Vagina (tissue), 2 donors: ENCODE data around the gene UNC50. TPM values are rescaled to one million over a fixed set of nuclear protein-coding genes. Genes with fewer than 3 reads are reported as not detected.

Experiments
- DNase-seq, 2 donors: peaks; one replicate each; pipeline ENCODE4 v3.0.0-alpha.2; 2017; ENCODE audit errors: extremely low spot score in 2 of 2
- H3K27ac ChIP-seq: fragments of 200-600 bp; sonication (generic); one replicate; pipeline ENCODE4 v1.5.1; 2019
- H3K27me3 ChIP-seq: fragments of 200-600 bp; sonication (generic); one replicate; pipeline ENCODE4 v1.5.1; 2019
- H3K36me3 ChIP-seq, 2 donors: fragments of 200-600 bp; sonication (generic); one replicate each; pipeline ENCODE4 v1.5.1; 2017 to 2019
- H3K4me1 ChIP-seq: fragments of 200-600 bp; sonication (generic); one replicate; pipeline ENCODE4 v1.5.1; 2019
- H3K4me3 ChIP-seq, 2 donors: fragments of 200-600 bp; sonication (generic); 1 replicate in 1 of 2; 2 replicates in 1 of 2; pipeline ENCODE4 v1.5.1; 2016 to 2019
- H3K9me3 ChIP-seq: fragments of 200-600 bp; sonication (generic); one replicate; pipeline ENCODE4 v1.5.1; 2019
- POLR2A ChIP-seq, 2 donors: fragments of 450-650 bp; IDR thresholded peaks; one replicate each; pipeline ENCODE4 v1.6.1; 2017; ENCODE audit warnings: antibody characterized with exemption in 2 of 2, mild to moderate bottlenecking in 2 of 2, moderate library complexity in 2 of 2
- POLR2AphosphoS5 ChIP-seq, 2 donors: sonication (generic); formaldehyde crosslinking; IDR thresholded peaks; one replicate each; pipeline ENCODE4 v1.9.0; 2017; ENCODE audit warnings: antibody characterized with exemption in 2 of 2, mild to moderate bottlenecking in 2 of 2, low read depth in 1 of 2; ENCODE audit not compliant: insufficient read depth in 1 of 2
- intact Hi-C: fragments of 100-400 bp; cut with DNase I; formaldehyde crosslinking; loops from one replicate; pipeline ENCODE4 v1.15.1; 2023
- total RNA-seq: library from RNA; depleted of rRNA; stranded (reverse); fragments of >200 nt; gene quantifications from one replicate; pipeline ENCODE4 v1.2.3, GENCODE V29; 2016
- TF ChIP-seq, protein P1 (sequence below), 3 experiments: fragments of 450-650 bp in 2 of 3; fragments of 200-600 bp in 1 of 3; sonication (generic) in 1 of 3; IDR thresholded peaks; one replicate each; pipeline ENCODE4 v1.5.1; 2017 to 2019; ENCODE audit warnings: antibody characterized with exemption in 3 of 3, mild to moderate bottlenecking in 2 of 3, moderate library complexity in 2 of 3

The UNC50 gene, protein sequence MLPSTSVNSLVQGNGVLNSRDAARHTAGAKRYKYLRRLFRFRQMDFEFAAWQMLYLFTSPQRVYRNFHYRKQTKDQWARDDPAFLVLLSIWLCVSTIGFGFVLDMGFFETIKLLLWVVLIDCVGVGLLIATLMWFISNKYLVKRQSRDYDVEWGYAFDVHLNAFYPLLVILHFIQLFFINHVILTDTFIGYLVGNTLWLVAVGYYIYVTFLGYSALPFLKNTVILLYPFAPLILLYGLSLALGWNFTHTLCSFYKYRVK
- 25.8 TPM for total RNA-seq

DNA sequence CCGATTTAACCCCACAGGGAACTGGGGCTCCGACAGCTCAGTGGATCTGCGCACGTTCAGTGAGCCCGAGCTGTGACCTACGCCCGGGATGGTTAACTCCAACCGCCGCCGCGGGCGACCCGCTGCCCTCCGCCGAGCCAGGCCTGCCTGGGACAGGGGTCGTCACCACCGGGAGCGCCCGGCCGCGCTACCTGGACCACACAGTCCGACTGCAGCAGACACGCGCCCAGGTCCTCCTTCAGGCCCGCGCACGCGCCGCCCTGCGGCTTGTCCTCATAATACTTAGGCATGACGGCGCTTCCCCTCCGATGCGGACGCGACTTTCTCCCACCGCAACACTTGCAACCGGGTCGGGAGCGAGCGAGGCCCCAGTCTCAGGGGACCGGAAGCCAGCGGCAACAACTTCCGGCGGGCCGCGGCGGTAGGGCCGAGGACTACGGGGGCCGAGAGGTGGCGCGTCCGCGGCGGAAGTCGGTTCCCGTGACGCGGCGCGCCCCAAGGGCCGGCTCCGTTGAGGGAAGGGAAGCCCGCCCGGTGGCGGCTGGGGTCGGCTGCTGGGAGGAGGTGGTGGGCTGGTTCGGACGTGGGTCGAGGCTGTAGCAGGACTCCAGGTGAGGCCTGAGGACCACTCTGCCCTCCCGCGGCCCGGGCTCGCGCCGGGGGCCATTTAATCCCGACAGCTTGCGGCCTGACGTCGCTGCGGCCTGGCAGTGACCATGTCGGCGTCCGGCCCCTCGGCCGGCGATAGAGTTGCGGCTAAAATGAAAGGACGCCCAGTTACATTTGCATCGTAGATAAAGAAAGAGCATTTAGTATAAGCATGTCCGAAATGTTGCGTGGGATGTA lies at the start of gene UNC50, which contains the start of gene COA5:
TSS of gene UNC50 (plus strand) at position 474 of the 846 bp plus-strand sequence. CDS start 1,171 bp downstream, outside the sequence.
TSS of gene COA5 (minus strand) at position 397 of the 846 bp plus-strand sequence. CDS start at position 290, 107 bp downstream.
- no peak for DNase-seq
- TF ChIP-seq, protein P1, sequence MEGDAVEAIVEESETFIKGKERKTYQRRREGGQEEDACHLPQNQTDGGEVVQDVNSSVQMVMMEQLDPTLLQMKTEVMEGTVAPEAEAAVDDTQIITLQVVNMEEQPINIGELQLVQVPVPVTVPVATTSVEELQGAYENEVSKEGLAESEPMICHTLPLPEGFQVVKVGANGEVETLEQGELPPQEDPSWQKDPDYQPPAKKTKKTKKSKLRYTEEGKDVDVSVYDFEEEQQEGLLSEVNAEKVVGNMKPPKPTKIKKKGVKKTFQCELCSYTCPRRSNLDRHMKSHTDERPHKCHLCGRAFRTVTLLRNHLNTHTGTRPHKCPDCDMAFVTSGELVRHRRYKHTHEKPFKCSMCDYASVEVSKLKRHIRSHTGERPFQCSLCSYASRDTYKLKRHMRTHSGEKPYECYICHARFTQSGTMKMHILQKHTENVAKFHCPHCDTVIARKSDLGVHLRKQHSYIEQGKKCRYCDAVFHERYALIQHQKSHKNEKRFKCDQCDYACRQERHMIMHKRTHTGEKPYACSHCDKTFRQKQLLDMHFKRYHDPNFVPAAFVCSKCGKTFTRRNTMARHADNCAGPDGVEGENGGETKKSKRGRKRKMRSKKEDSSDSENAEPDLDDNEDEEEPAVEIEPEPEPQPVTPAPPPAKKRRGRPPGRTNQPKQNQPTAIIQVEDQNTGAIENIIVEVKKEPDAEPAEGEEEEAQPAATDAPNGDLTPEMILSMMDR (IDR thresholded peaks at IDR 0.05), result no peak
- TF ChIP-seq POLR2AphosphoS5 (IDR thresholded peaks at IDR 0.05; ENCODE audit: insufficient read depth in 1 of 2, low read depth in 1 of 2) (peak; percentile 84 to 95), POLR2A (IDR thresholded peaks at IDR 0.05) (peak in 1 of 2 donors; percentile 61)
- H3K4me1 ChIP-seq, result peaks cover 67% of the 10 kb centered on the region
- intact Hi-C loops, result loop anchor here (10.0 kb wide), 1 partner anchor 194 kb away; no protein-coding TSS in a partner anchor
- no peaks in the 10 kb centered on the region for H3K27me3 ChIP-seq
- H3K27ac ChIP-seq, result peak within 1 kb of the TSS; percentile 89
- peaks cover 0 to 26% of the 10 kb centered on the region in 2 donors for H3K36me3 ChIP-seq
- no peaks in the 10 kb centered on the region for H3K9me3 ChIP-seq
- peak within 1 kb of the TSS; percentile 64 to 78 for H3K4me3 ChIP-seq

DNA sequence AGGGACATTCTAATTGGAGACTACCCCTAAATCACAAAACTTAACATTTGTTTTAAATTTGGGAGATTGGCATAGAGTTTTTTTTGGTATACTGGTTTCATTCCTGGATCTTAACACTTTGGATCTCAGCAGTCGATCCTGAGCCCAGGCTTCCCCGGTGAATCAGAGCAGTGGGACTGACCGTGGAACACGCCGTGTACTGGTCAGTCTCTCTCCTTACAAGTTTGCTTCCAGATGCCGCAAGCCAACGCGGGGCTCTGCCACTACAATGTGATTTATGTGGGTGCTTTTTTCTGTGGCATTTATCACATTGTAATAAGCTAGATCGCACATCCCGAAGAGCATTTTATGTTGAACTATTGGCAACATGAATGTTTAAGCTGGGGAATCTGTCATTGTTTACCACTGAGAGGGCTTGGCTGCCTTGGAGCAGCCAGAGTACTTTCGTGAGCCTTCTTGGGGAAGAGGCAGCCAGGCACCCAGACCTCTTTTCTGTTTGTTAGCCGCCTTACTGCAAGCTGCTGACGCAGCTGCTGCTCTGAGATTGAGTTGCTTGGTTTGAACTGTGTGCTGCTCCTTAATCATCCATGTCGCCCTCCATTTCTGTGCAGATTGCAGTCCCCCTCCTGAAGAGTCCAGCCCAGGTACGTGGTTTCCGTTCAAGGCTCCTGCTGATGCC lies 49.4 kb upstream of the UNC50 start:
- no peak for TF ChIP-seq POLR2A (IDR thresholded peaks at IDR 0.05)
- TF ChIP-seq, protein P1 (IDR thresholded peaks at IDR 0.05), result no peak
- no peak for TF ChIP-seq POLR2AphosphoS5 (IDR thresholded peaks at IDR 0.05; ENCODE audit: insufficient read depth in 1 of 2, low read depth in 1 of 2)
- Histone ChIP-seq H3K9me3 (no peaks in the 10 kb centered on the region), H3K27me3 (no peaks in the 10 kb centered on the region), H3K27ac (peak overlapping the region; percentile 50), H3K4me3 (no peak overlapping the region), H3K36me3 (peaks cover 0 to 26% of the 10 kb centered on the region in 2 donors), H3K4me1 (peaks cover 12% of the 10 kb centered on the region)
- DNase-seq, result no peak
- intact Hi-C loops, result no loop called here

DNA sequence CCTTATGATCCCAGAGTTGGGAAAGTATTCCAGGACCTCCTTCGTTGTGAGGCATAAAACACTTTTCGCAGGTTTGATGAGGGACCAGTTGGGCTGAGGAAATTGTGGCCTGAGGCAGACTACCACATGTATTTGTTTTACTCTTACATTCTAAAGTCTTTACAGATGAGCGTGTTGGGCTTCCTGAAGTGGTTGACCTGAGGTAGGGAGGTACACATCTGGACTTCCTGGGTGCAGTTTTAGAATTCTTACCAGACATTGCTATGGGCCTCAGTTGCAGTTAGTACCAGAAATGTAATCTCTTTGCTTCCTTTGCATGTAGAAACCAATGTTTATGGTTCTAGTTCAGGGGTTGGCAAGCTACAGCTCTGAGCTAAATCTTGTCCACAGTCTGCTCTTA lies 48.8 kb upstream of the UNC50 start:
- intact Hi-C loops, result no loop called here
- no peak for DNase-seq
- Histone ChIP-seq H3K4me1 (peaks cover 12% of the 10 kb centered on the region), H3K4me3 (no peak overlapping the region), H3K27ac (peak overlapping the region; percentile 50), H3K27me3 (no peaks in the 10 kb centered on the region), H3K9me3 (no peaks in the 10 kb centered on the region), H3K36me3 (peaks cover 0 to 26% of the 10 kb centered on the region in 2 donors)
- TF ChIP-seq, protein P1 (IDR thresholded peaks at IDR 0.05), result no peak
- TF ChIP-seq POLR2A (IDR thresholded peaks at IDR 0.05) (no peak), POLR2AphosphoS5 (IDR thresholded peaks at IDR 0.05; ENCODE audit: insufficient read depth in 1 of 2, low read depth in 1 of 2) (no peak)

DNA sequence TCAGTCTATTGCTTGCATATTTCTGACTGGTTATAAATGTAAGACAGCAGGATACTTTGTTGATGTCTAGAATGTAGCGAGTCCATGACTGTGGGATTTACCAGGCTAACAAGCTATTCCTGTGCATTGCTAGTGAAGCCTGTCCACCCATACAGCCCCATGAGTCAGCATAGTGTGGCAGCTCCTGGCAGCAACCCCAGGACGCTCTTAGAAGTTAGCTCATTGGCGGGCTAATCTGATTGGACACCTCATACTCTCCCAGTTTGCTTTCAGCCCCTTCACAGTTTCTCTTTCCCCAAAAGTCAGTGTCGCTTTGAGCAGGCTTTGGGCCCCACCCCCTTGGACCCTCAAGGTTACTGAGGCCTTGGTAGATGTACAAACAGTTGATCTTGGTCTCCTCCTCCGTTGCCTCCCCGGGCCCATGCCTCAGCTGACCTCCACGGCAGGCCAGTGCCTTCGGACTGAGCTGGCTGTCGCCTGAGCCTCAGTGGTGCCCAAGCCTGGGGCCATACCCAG lies 48.1 kb upstream of the UNC50 start:
- intact Hi-C loops, result no loop called here
- Histone ChIP-seq H3K27ac (no peak overlapping the region), H3K9me3 (no peaks in the 10 kb centered on the region), H3K27me3 (no peaks in the 10 kb centered on the region), H3K4me1 (peaks cover 12% of the 10 kb centered on the region), H3K4me3 (no peak overlapping the region), H3K36me3 (peaks cover 0 to 28% of the 10 kb centered on the region in 2 donors)
- TF ChIP-seq POLR2A (IDR thresholded peaks at IDR 0.05), result no peak
- TF ChIP-seq, protein P1 (IDR thresholded peaks at IDR 0.05), result no peak
- TF ChIP-seq POLR2AphosphoS5 (IDR thresholded peaks at IDR 0.05; ENCODE audit: insufficient read depth in 1 of 2, low read depth in 1 of 2), result no peak
- no peak for DNase-seq
